H1 (cell line): Measurements from ENCODE around the gene GADD45A.

Experiments used
- ATF2 ChIP-seq: IDR thresholded peaks from 2 replicates; pipeline ENCODE4 v1.6.1; 2012; ENCODE audit warnings: low read length, inconsistent platforms
- ATF3 ChIP-seq: IDR thresholded peaks from 2 replicates; pipeline ENCODE4 v1.6.1; 2011; ENCODE audit warnings: low read depth, mild to moderate bottlenecking, low read length; ENCODE audit not compliant: insufficient read depth
- CTCF ChIP-seq, 3 experiments: IDR thresholded peaks; 1 replicate in 2 of 3; 2 replicates in 1 of 3; pipeline versions ENCODE4 v1.5.1 to v1.6.1; 2011; ENCODE audit warnings: low read length in 3 of 3, mild to moderate bottlenecking in 3 of 3, inconsistent platforms in 2 of 3, low read depth in 1 of 3, moderate library complexity in 1 of 3; ENCODE audit not compliant: insufficient read depth in 1 of 3; ENCODE audit errors: control extremely low read depth in 1 of 3
- EZH2 ChIP-seq: fragments of 200-600 bp; sonication (generic); IDR thresholded peaks from 2 replicates; pipeline ENCODE4 v1.7.1; 2012; ENCODE audit warnings: low read depth, mild to moderate bottlenecking, moderate library complexity, low read length, inconsistent platforms; ENCODE audit not compliant: severe bottlenecking
- GTF2F1 ChIP-seq: IDR thresholded peaks from 2 replicates; pipeline ENCODE4 v1.6.1; 2012; ENCODE audit warnings: low read depth, low read length, improper control_type of control experiment, borderline replicate concordance
- HDAC6 ChIP-seq: IDR thresholded peaks from one replicate; pipeline ENCODE4 v1.7.1; 2012; ENCODE audit warnings: low read depth, mild to moderate bottlenecking, inconsistent platforms, low read length, moderate library complexity
- KDM1A ChIP-seq: fragments of 200-600, 300-600 bp; sonication (generic); IDR thresholded peaks from 2 replicates; pipeline ENCODE4 v1.7.1; 2016; ENCODE audit warnings: mild to moderate bottlenecking, low read length, borderline replicate concordance
- POLR2A ChIP-seq, 2 experiments: IDR thresholded peaks; 1 replicate in 1 of 2; 2 replicates in 1 of 2; pipeline ENCODE4 v1.6.1; 2011; ENCODE audit warnings: low read depth in 2 of 2, low read length in 2 of 2, mild to moderate bottlenecking in 2 of 2; ENCODE audit errors: control extremely low read depth in 1 of 2
- POLR2AphosphoS5 ChIP-seq: IDR thresholded peaks from 2 replicates; pipeline ENCODE4 v1.6.1; 2011; ENCODE audit warnings: low read depth, low read length
- RAD21 ChIP-seq, 2 experiments: IDR thresholded peaks in 1 of 2; conservative IDR thresholded peaks in 1 of 2; 2 replicates each; pipeline ENCODE4 v1.6.1; 2011; ENCODE audit warnings: low read depth in 2 of 2, low read length in 2 of 2, improper control_type of control experiment in 1 of 2, inconsistent platforms in 1 of 2, mild to moderate bottlenecking in 1 of 2, moderate library complexity in 1 of 2
- SIN3A ChIP-seq, 2 experiments: IDR thresholded peaks in 1 of 2; conservative IDR thresholded peaks in 1 of 2; 2 replicates each; pipeline ENCODE4 v1.6.1; 2011 to 2012; ENCODE audit warnings: low read length in 2 of 2, improper control_type of control experiment in 1 of 2, low read depth in 1 of 2, mild to moderate bottlenecking in 1 of 2
- TBP ChIP-seq: IDR thresholded peaks from 2 replicates; pipeline ENCODE4 v1.6.1; 2011; ENCODE audit warnings: low read depth, low read length, improper control_type of control experiment
- TCF12 ChIP-seq: IDR thresholded peaks from 2 replicates; pipeline ENCODE4 v1.6.1; 2011; ENCODE audit warnings: low read depth, mild to moderate bottlenecking, low read length

GRCh38 chr1:67687198-67687545 lies 2.2 kb downstream of the GADD45A start:
- TF ChIP-seq TBP (no peak), CTCF (IDR thresholded peaks at IDR 0.05; ENCODE audit: control extremely low read depth in 1 of 3, insufficient read depth in 1 of 3, low read depth in 1 of 3, low read length in 3 of 3) (no peak), GTF2F1 (no peak), KDM1A (no peak), POLR2A (IDR thresholded peaks at IDR 0.05; ENCODE audit: control extremely low read depth in 1 of 2, low read depth in 2 of 2, low read length in 2 of 2) (no peak), RAD21 (IDR thresholded peaks at IDR 0.05 in 1 of 2, conservative IDR thresholded peaks at IDR 0.05 in 1 of 2; ENCODE audit: low read depth in 2 of 2, low read length in 2 of 2) (no peak), POLR2AphosphoS5 (no peak), TCF12 (no peak), HDAC6 (no peak), ATF2 (no peak), ATF3 (no peak), EZH2 (no peak), SIN3A (conservative IDR thresholded peaks at IDR 0.05 in 1 of 2, IDR thresholded peaks at IDR 0.05 in 1 of 2; ENCODE audit: low read depth in 1 of 2, low read length in 2 of 2) (no peak)
